H1 (cell line): ENCODE results near the gene B3GALT6. TPM values are rescaled to one million over a fixed set of nuclear protein-coding genes. Genes with fewer than 3 reads are reported as not detected.
A peak's percentile ranks its signal among the peaks of the same experiment; 100 is the strongest.

Source experiments
- CTCF ChIA-PET: fragments of 300-600 bp; sonication (Branson Sonifier 250); formaldehyde crosslinking; loops from one replicate; lab custom pipeline; 2021; ENCODE audit not compliant: partially characterized antibody; lab: Charles Lee
- POLR2A ChIA-PET: fragments of 300-600 bp; sonication (Branson Sonifier 250); formaldehyde crosslinking; loops from one replicate; lab custom pipeline; 2021; ENCODE audit warnings: inconsistent platforms; ENCODE audit not compliant: partially characterized antibody; lab: Charles Lee
- DNase-seq, 2 experiments: peaks; one replicate each; pipeline versions ENCODE4 v3.0.0 to v3.0.0-alpha.2; 2010 to 2022; ENCODE audit warnings: low spot score in 2 of 2, low read depth in 1 of 2, mixed read lengths in 1 of 2
- FAIRE-seq: peaks from 2 replicates; lab custom pipeline; 2011; peaks lifted over from hg19 to GRCh38; lab: Jason Lieb, UNC
- H2AFZ ChIP-seq: 2 replicates; pipeline ENCODE4 v1.8.1; 2012; ENCODE audit warnings: low read length, inconsistent platforms
- H2AK5ac ChIP-seq: 2 replicates; pipeline ENCODE4 v1.6.1; 2013; ENCODE audit warnings: low read depth, low read length
- H2BK120ac ChIP-seq: replicated peaks from 2 replicates; pipeline ENCODE3; 2013; ENCODE audit warnings: low read depth, low read length, inconsistent platforms
- H2BK12ac ChIP-seq: 2 replicates; pipeline ENCODE4 v1.6.1; 2013; ENCODE audit warnings: low read depth, low read length
- H2BK15ac ChIP-seq: 2 replicates; pipeline ENCODE4 v1.6.1; 2013; ENCODE audit warnings: low read length
- H2BK20ac ChIP-seq: 2 replicates; pipeline ENCODE4 v1.6.1; 2013; ENCODE audit warnings: low read length
- H2BK5ac ChIP-seq: 2 replicates; pipeline ENCODE4 v1.6.1; 2013; ENCODE audit warnings: low read depth, low read length
- H3K14ac ChIP-seq: 2 replicates; pipeline ENCODE4 v1.6.1; 2013; ENCODE audit warnings: inconsistent platforms; ENCODE audit not compliant: insufficient read length
- H3K18ac ChIP-seq: 2 replicates; pipeline ENCODE4 v1.6.1; 2013; ENCODE audit warnings: low read length; ENCODE audit errors: extremely low read depth
- H3K23ac ChIP-seq: 2 replicates; pipeline ENCODE4 v1.6.1; 2013; ENCODE audit warnings: inconsistent platforms; ENCODE audit not compliant: insufficient read length
- H3K23me2 ChIP-seq: 2 replicates; pipeline ENCODE4 v1.6.1; 2013; ENCODE audit warnings: low read depth, low read length
- H3K27ac ChIP-seq: 2 replicates; pipeline ENCODE4 v1.6.1; 2011; ENCODE audit warnings: low read depth, low read length, inconsistent platforms
- H3K27me3 ChIP-seq, 4 experiments: replicated peaks in 1 of 4; 1 replicate in 1 of 4; 2 replicates in 3 of 4; pipeline versions ENCODE4 v1.6.1 to v1.8.1; 2011 to 2013; ENCODE audit warnings: low read length in 3 of 4, mild to moderate bottlenecking in 3 of 4, inconsistent platforms in 2 of 4, mixed read lengths in 2 of 4, moderate library complexity in 1 of 4; ENCODE audit not compliant: control insufficient read depth in 3 of 4, insufficient read depth in 3 of 4; ENCODE audit errors: extremely low read depth in 1 of 4
- H3K36me3 ChIP-seq, 4 experiments: 2 replicates each; pipeline versions ENCODE4 v1.6.1 to v1.8.1; 2011 to 2013; ENCODE audit warnings: mild to moderate bottlenecking in 4 of 4, low read length in 3 of 4, moderate library complexity in 2 of 4, control low read depth in 1 of 4, inconsistent platforms in 1 of 4; ENCODE audit not compliant: insufficient read depth in 4 of 4, control insufficient read depth in 2 of 4
- H3K4ac ChIP-seq: replicated peaks from 2 replicates; pipeline ENCODE3; 2013; ENCODE audit warnings: low read length, low read depth, mixed read lengths, inconsistent platforms; ENCODE audit not compliant: insufficient read length
- H3K4me1 ChIP-seq, 4 experiments: replicated peaks in 1 of 4; 1 replicate in 1 of 4; 2 replicates in 3 of 4; pipeline versions ENCODE4 v1.6.1 to v1.8.1; 2011 to 2013; ENCODE audit warnings: low read length in 3 of 4, inconsistent platforms in 2 of 4, mixed read lengths in 1 of 4; ENCODE audit not compliant: insufficient read depth in 4 of 4, control insufficient read depth in 3 of 4
- H3K4me2 ChIP-seq, 2 experiments: 2 replicates each; pipeline versions ENCODE4 v1.6.1 to v1.8.1; 2011 to 2013; ENCODE audit warnings: low read depth in 2 of 2, low read length in 2 of 2, control low read depth in 1 of 2, inconsistent platforms in 1 of 2, mild to moderate bottlenecking in 1 of 2; ENCODE audit not compliant: insufficient read depth in 1 of 2
- H3K4me3 ChIP-seq, 4 experiments: fragments of 200-600, 300-600 bp in 1 of 4; sonication (generic), shearing (Covaris generic), sonication (Bioruptor Twin) in 1 of 4; 2 replicates each; pipeline versions ENCODE4 v1.5.1 to v1.8.1; 2011 to 2016; ENCODE audit warnings: low read length in 4 of 4, low read depth in 3 of 4, control low read depth in 2 of 4, inconsistent platforms in 2 of 4, mild to moderate bottlenecking in 2 of 4, mixed read lengths in 1 of 4, moderate library complexity in 1 of 4; ENCODE audit not compliant: insufficient read depth in 2 of 4; ENCODE audit errors: extremely low read depth in 1 of 4
- H3K56ac ChIP-seq: replicated peaks from 2 replicates; pipeline ENCODE3; 2013; ENCODE audit warnings: low read depth, mild to moderate bottlenecking, mixed read lengths, low read length, inconsistent platforms; ENCODE audit not compliant: insufficient read length
- H3K79me1 ChIP-seq: 2 replicates; pipeline ENCODE4 v1.6.1; 2013; ENCODE audit warnings: low read depth, low read length, control low read depth
- H3K79me2 ChIP-seq, 2 experiments: 2 replicates each; pipeline versions ENCODE4 v1.6.1 to v1.8.1; 2012 to 2013; ENCODE audit warnings: low read length in 2 of 2, mild to moderate bottlenecking in 2 of 2, inconsistent platforms in 1 of 2; ENCODE audit not compliant: insufficient read depth in 2 of 2, control insufficient read depth in 1 of 2
- H3K9ac ChIP-seq, 4 experiments: replicated peaks in 1 of 4; 1 replicate in 1 of 4; 2 replicates in 3 of 4; pipeline versions ENCODE4 v1.6.1 to v1.8.1; 2011 to 2013; ENCODE audit warnings: low read depth in 3 of 4, low read length in 3 of 4, control low read depth in 2 of 4, mild to moderate bottlenecking in 2 of 4, moderate library complexity in 2 of 4, inconsistent platforms in 1 of 4; ENCODE audit errors: extremely low read depth in 1 of 4
- H3K9me3 ChIP-seq, 2 experiments: 2 replicates each; pipeline versions ENCODE4 v1.6.1 to v1.8.1; 2012 to 2013; ENCODE audit warnings: mild to moderate bottlenecking in 2 of 2, moderate library complexity in 2 of 2, control low read depth in 1 of 2, inconsistent platforms in 1 of 2, low read depth in 1 of 2, low read length in 1 of 2, mixed read lengths in 1 of 2; ENCODE audit not compliant: insufficient read depth in 2 of 2
- H4K20me1 ChIP-seq, 2 experiments: replicated peaks in 1 of 2; 2 replicates each; pipeline versions ENCODE3 to v1.8.1; 2011 to 2013; ENCODE audit warnings: inconsistent platforms in 2 of 2, low read length in 2 of 2, mild to moderate bottlenecking in 1 of 2; ENCODE audit not compliant: insufficient read depth in 2 of 2, control insufficient read depth in 1 of 2
- H4K5ac ChIP-seq: 2 replicates; pipeline ENCODE4 v1.6.1; 2013; ENCODE audit warnings: low read length, low read depth, mixed read lengths, inconsistent platforms; ENCODE audit not compliant: insufficient read length
- H4K8ac ChIP-seq: 2 replicates; pipeline ENCODE4 v1.8.0; 2013; ENCODE audit warnings: mild to moderate bottlenecking, moderate library complexity, low read length, inconsistent platforms; ENCODE audit not compliant: insufficient read depth; ENCODE audit errors: extremely low read depth
- H4K91ac ChIP-seq: replicated peaks from 2 replicates; pipeline ENCODE3; 2013; ENCODE audit warnings: low read length, mixed read lengths, inconsistent platforms; ENCODE audit not compliant: insufficient read length
- BCL11A ChIP-seq, 2 experiments: IDR thresholded peaks; one replicate each; pipeline ENCODE4 v1.6.1; 2011; ENCODE audit warnings: low read depth in 2 of 2, low read length in 2 of 2, mild to moderate bottlenecking in 2 of 2
- CBX8 ChIP-seq: fragments of 300-800, 300-1000 bp; sonication (generic); IDR thresholded peaks from 2 replicates; pipeline ENCODE4 v1.7.1; 2016; ENCODE audit warnings: low read depth, low read length, borderline replicate concordance
- CHD1 ChIP-seq: IDR thresholded peaks from 2 replicates; pipeline ENCODE4 v1.6.1; 2012; ENCODE audit warnings: low read depth, low read length, improper control_type of control experiment
- CHD2 ChIP-seq: IDR thresholded peaks from 2 replicates; pipeline ENCODE4 v1.6.1; 2012; ENCODE audit warnings: low read length, improper control_type of control experiment
- CREB1 ChIP-seq: IDR thresholded peaks from 2 replicates; pipeline ENCODE4 v1.6.1; 2012; ENCODE audit warnings: inconsistent platforms
- CTBP2 ChIP-seq: IDR thresholded peaks from 2 replicates; pipeline ENCODE4 v1.7.0; 2011; ENCODE audit warnings: borderline replicate concordance, mild to moderate bottlenecking, moderate library complexity, mixed read lengths, low read length; ENCODE audit not compliant: insufficient read depth, insufficient read length
- KDM4A ChIP-seq: IDR thresholded peaks from one replicate; pipeline ENCODE4 v1.7.1; 2012; ENCODE audit warnings: low read depth, mild to moderate bottlenecking, moderate library complexity, low read length, inconsistent platforms; ENCODE audit not compliant: severe bottlenecking
- RAD21 ChIP-seq, 2 experiments: IDR thresholded peaks in 1 of 2; conservative IDR thresholded peaks in 1 of 2; 2 replicates each; pipeline ENCODE4 v1.6.1; 2011; ENCODE audit warnings: low read depth in 2 of 2, low read length in 2 of 2, improper control_type of control experiment in 1 of 2, inconsistent platforms in 1 of 2, mild to moderate bottlenecking in 1 of 2, moderate library complexity in 1 of 2
- SP4 ChIP-seq: IDR thresholded peaks from 2 replicates; pipeline ENCODE4 v1.6.1; 2012; ENCODE audit warnings: low read length, inconsistent platforms
- SUZ12 ChIP-seq: fragments of 200-600 bp; sonication (generic); IDR thresholded peaks from 2 replicates; pipeline ENCODE4 v1.6.1; 2012; ENCODE audit warnings: mild to moderate bottlenecking, inconsistent platforms, low read length, moderate library complexity, mixed read lengths
- WGBS, 2 experiments: shearing (Covaris generic) in 1 of 2; methylation state at CpG; one replicate each; pipeline versions ENCODE4 v1.1.6 to v1.1.7; 2013 to 2015; ENCODE audit warnings: low lambda C conversion rate in 2 of 2, mixed read lengths in 2 of 2, inconsistent platforms in 1 of 2, low coverage in 1 of 2, missing lambda C conversion rate in 1 of 2; ENCODE audit not compliant: insufficient replicate concordance in 2 of 2, insufficient coverage in 1 of 2, insufficient read length in 1 of 2; ENCODE audit errors: extremely low coverage in 1 of 2, missing lambda C conversion rate in 1 of 2; 5-methylcytosine and 5-hydroxymethylcytosine counted together
- polyA plus RNA-seq, 7 experiments: library from polyadenylated mRNA; depleted of rRNA in 3 of 7; stranded (reverse) in 5 of 7; unstranded in 2 of 7; fragments of >200 nt in 5 of 7; fragments of 200-250 nt in 2 of 7; gene quantifications; 1 replicate in 5 of 7; 2 replicates in 1 of 7; 4 replicates in 1 of 7; pipeline versions ENCODE4 v1.2.1 to v1.2.3, GENCODE V29; 2011 to 2013; ENCODE audit warnings: missing spikeins in 2 of 7, mixed read lengths in 2 of 7
- total RNA-seq: library from RNA; stranded (reverse); fragmentation: NEBNext Ultra II Directional; extraction: Animal tissue kit (Norgen Biotek cat#: 25700); gene quantifications from 2 replicates; pipeline ENCODE4 v1.2.1, GENCODE V29; 2021
- TF ChIP-seq, protein P1 (sequence below): IDR thresholded peaks from 2 replicates; pipeline ENCODE4 v1.6.1; 2011; ENCODE audit warnings: low read depth, mild to moderate bottlenecking, low read length; ENCODE audit not compliant: insufficient read depth

B3GALT6 gene
- total and polyA plus RNA-seq, 2 of the 8 experiments (the other 6 are each of a cell fraction or from before 2014, with no cell fraction given), result 18.4 to 20.4 TPM

GRCh38 chr1:1203561-1204424 lies 28.2 kb upstream of the B3GALT6 start:
- DNase-seq, result peak in 1 of 2 experiments; percentile 52
- no peak overlapping the region for H3K27ac ChIP-seq
- no peak overlapping the region for H3K14ac ChIP-seq
- H4K20me1 ChIP-seq, result no peaks in the 10 kb centered on the region
- no peaks in the 10 kb centered on the region for H3K79me1 ChIP-seq
- no peak overlapping the region; the same call in 1 of the 2 replicates for H3K18ac ChIP-seq
- H4K8ac ChIP-seq, result no peak overlapping the region
- no peak overlapping the region for H2BK120ac ChIP-seq
- H2BK20ac ChIP-seq, result no peak overlapping the region
- H3K27me3 ChIP-seq, result peaks cover 2 to 19% (median 17%) of the 10 kb centered on the region in 4 experiments
- peak overlapping the region; percentile 29; the same call in 1 of the 2 replicates for H2BK15ac ChIP-seq
- H3K23me2 ChIP-seq, result peaks cover 8% of the 10 kb centered on the region; the same call in 1 of the 2 replicates
- no peak overlapping the region for H2AFZ ChIP-seq
- H2BK12ac ChIP-seq, result peak overlapping the region; percentile 75; the same call in 1 of the 2 replicates
- H3K79me2 ChIP-seq, result no peaks in the 10 kb centered on the region
- ChIA-PET POLR2A (no interaction called here), CTCF (interaction anchor here (1.2 kb wide), 1 partner anchor 45 kb away, joined by 3 read pairs; no protein-coding TSS in a partner anchor)
- peaks cover 0 to 16% (median 6%) of the 10 kb centered on the region in 4 experiments; a peak in 6 of 7 replicates for H3K4me1 ChIP-seq
- no peak overlapping the region for H3K23ac ChIP-seq
- no peaks in the 10 kb centered on the region for H3K36me3 ChIP-seq
- H4K91ac ChIP-seq, result no peak overlapping the region
- H3K9ac ChIP-seq, result no peak overlapping the region
- no peak overlapping the region for H3K56ac ChIP-seq
- FAIRE-seq, result no peak
- no peak overlapping the region for H3K4ac ChIP-seq
- H3K4me2 ChIP-seq, result no peak overlapping the region
- H3K4me3 ChIP-seq, result no peak overlapping the region
- H4K5ac ChIP-seq, result no peak overlapping the region
- H2AK5ac ChIP-seq, result no peak overlapping the region
- H3K9me3 ChIP-seq, result no peaks in the 10 kb centered on the region
- 91% methylated on average over 33 of the region's 49 CpGs; no CpG with 5 or more reads in 1 of the 2 experiments for WGBS, 2 experiments
- H2BK5ac ChIP-seq, result no peak overlapping the region
- TF ChIP-seq CREB1, result no peak
- TF ChIP-seq RAD21 (IDR thresholded peaks at IDR 0.05 in 1 of 2, conservative IDR thresholded peaks at IDR 0.05 in 1 of 2; ENCODE audit: low read depth in 2 of 2, low read length in 2 of 2), result no peak
- no peak for TF ChIP-seq SP4
- no peak for TF ChIP-seq CHD2
- TF ChIP-seq BCL11A (IDR thresholded peaks at IDR 0.05; ENCODE audit: low read depth in 2 of 2, low read length in 2 of 2), result no peak
- TF ChIP-seq, protein P1, sequence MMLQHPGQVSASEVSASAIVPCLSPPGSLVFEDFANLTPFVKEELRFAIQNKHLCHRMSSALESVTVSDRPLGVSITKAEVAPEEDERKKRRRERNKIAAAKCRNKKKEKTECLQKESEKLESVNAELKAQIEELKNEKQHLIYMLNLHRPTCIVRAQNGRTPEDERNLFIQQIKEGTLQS, result no peak
- TF ChIP-seq CTBP2, result no peak
- no peak for TF ChIP-seq KDM4A
- no peak for TF ChIP-seq CHD1
- no peak for TF ChIP-seq SUZ12
- TF ChIP-seq CBX8, result no peak
